GM23338 (cell line): ENCODE data around the gene RFX4. TPM values are rescaled to one million over a fixed set of nuclear protein-coding genes. Genes with fewer than 3 reads are reported as not detected.
"Not testable (repeated sequence)": the region's sequence is repeated elsewhere in the genome, so short reads cannot be mapped to it uniquely, and the experiment has no call there.

Experiments used
- ATAC-seq: fragments of 200-7000 bp; cut with Tn5 transposase; 3 replicates; pipeline ENCODE4 v1.9.1; 2020
- DNase-seq: peaks from one replicate; pipeline ENCODE4 v3.0.0-alpha.2; 2015; ENCODE audit warnings: low spot score
- H2AFZ ChIP-seq: fragments of 200-600 bp; sonication (generic); 2 replicates; pipeline ENCODE4 v1.8.0; 2016; ENCODE audit warnings: antibody characterized with exemption, mild to moderate bottlenecking, moderate library complexity
- H3F3A ChIP-seq: fragments of 200-600 bp; sonication (generic); replicated peaks from 2 replicates; pipeline ENCODE4 v1.8.0; 2017; ENCODE audit warnings: antibody characterized with exemption, mixed run types, low read depth
- H3K27ac ChIP-seq: fragments of 200-600 bp; sonication (generic); 2 replicates; pipeline ENCODE4 v1.6.1; 2016; ENCODE audit warnings: low read depth
- H3K27me3 ChIP-seq: fragments of 200-600 bp; sonication (generic); 2 replicates; pipeline ENCODE4 v1.8.0; 2016; ENCODE audit warnings: mild to moderate bottlenecking, mixed run types, moderate library complexity; ENCODE audit not compliant: insufficient read depth
- H3K36me3 ChIP-seq: fragments of 200-600 bp; sonication (generic); 2 replicates; pipeline ENCODE4 v1.8.0; 2016; ENCODE audit warnings: mild to moderate bottlenecking; ENCODE audit not compliant: insufficient read depth
- H3K4me1 ChIP-seq: fragments of 200-600 bp; sonication (generic); 2 replicates; pipeline ENCODE4 v1.8.0; 2016; ENCODE audit warnings: mild to moderate bottlenecking, moderate library complexity; ENCODE audit not compliant: insufficient read depth
- H3K4me2 ChIP-seq: fragments of 200-600 bp; sonication (generic); 2 replicates; pipeline ENCODE4 v1.7.1; 2017; ENCODE audit warnings: mixed run types
- H3K4me3 ChIP-seq: fragments of 200-600 bp; sonication (generic); 2 replicates; pipeline ENCODE4 v1.6.1; 2016; ENCODE audit warnings: mixed run types
- H3K79me2 ChIP-seq: fragments of 200-600 bp; sonication (generic); replicated peaks from 2 replicates; pipeline ENCODE4 v1.8.0; 2017; ENCODE audit warnings: mild to moderate bottlenecking; ENCODE audit not compliant: insufficient read depth
- H3K9me2 ChIP-seq: fragments of 200-600 bp; sonication (generic); 2 replicates; pipeline ENCODE4 v1.8.0; 2017; ENCODE audit not compliant: insufficient read depth
- H4K20me1 ChIP-seq: fragments of 200-600 bp; sonication (generic); replicated peaks from 2 replicates; pipeline ENCODE4 v1.8.0; 2017; ENCODE audit warnings: mild to moderate bottlenecking; ENCODE audit not compliant: insufficient read depth
- H3K27ac Mint-ChIP-seq: 2 replicates; pipeline ENCODE4 v1.8.0; 2020; ENCODE audit warnings: inconsistent platforms, mild to moderate bottlenecking, moderate library complexity, mixed read lengths
- H3K27me3 Mint-ChIP-seq: 3 replicates; pipeline ENCODE4 v1.8.0; 2022; ENCODE audit warnings: low read depth, mild to moderate bottlenecking, moderate library complexity, mixed read lengths, inconsistent platforms; ENCODE audit not compliant: insufficient read depth, poor library complexity
- H3K36me3 Mint-ChIP-seq: 3 replicates; pipeline ENCODE4 v1.8.0; 2021; ENCODE audit warnings: low read depth, mild to moderate bottlenecking, inconsistent platforms, moderate library complexity, mixed read lengths
- H3K4me1 Mint-ChIP-seq: 3 replicates; pipeline ENCODE4 v1.8.0; 2020; ENCODE audit warnings: mild to moderate bottlenecking, inconsistent platforms, mixed read lengths
- H3K4me3 Mint-ChIP-seq: 3 replicates; pipeline ENCODE4 v1.8.0; 2021; ENCODE audit warnings: moderate library complexity, mild to moderate bottlenecking, inconsistent platforms, mixed read lengths
- H3K9me3 Mint-ChIP-seq: 3 replicates; pipeline ENCODE4 v1.8.0; 2020; ENCODE audit warnings: moderate library complexity, mild to moderate bottlenecking, inconsistent platforms, mixed read lengths
- EZH2phosphoT487 ChIP-seq: fragments of 200-600 bp; sonication (generic); IDR thresholded peaks from one replicate; pipeline ENCODE4 v1.8.1; 2018; ENCODE audit warnings: antibody characterized with exemption; ENCODE audit not compliant: unreplicated experiment
- JUNB ChIP-seq: IDR thresholded peaks from one replicate; pipeline ENCODE4 v1.6.1; 2016; ENCODE audit warnings: antibody characterized with exemption; ENCODE audit not compliant: unreplicated experiment
- NANOG ChIP-seq: IDR thresholded peaks from 2 replicates; pipeline ENCODE4 v1.6.1; 2016; ENCODE audit warnings: antibody characterized with exemption, borderline replicate concordance
- POLR2AphosphoS5 ChIP-seq: IDR thresholded peaks from 2 replicates; pipeline ENCODE4 v1.6.1; 2016; ENCODE audit warnings: antibody characterized with exemption, low read depth
- polyA plus RNA-seq: library from polyadenylated mRNA; unstranded; fragments of >200 nt; fragmentation: Nextera tagmentation; extraction: Ambion mirVana; gene quantifications from 2 replicates; pipeline ENCODE4 v1.2.1, GENCODE V29; 2016
- total RNA-seq: library from RNA; depleted of rRNA; stranded (reverse); fragments of >200 nt; shearing (Covaris generic); gene quantifications from 2 replicates; pipeline ENCODE4 v1.2.3, GENCODE V29; 2014
- TF ChIP-seq, protein P1 (sequence below): fragments of 250-450 bp; sonication (Bioruptor Pico); IDR thresholded peaks from 2 replicates; pipeline ENCODE4 v1.5.0; 2020; ENCODE audit warnings: mild to moderate bottlenecking, moderate library complexity
- TF ChIP-seq, protein P2 (sequence below), 2 experiments: fragments of 200-600 bp in 1 of 2; sonication (generic) in 1 of 2; conservative IDR thresholded peaks; 2 replicates each; pipeline versions ENCODE4 v1.5.1 to v1.6.1; 2016 to 2017; ENCODE audit warnings: antibody characterized with exemption in 2 of 2, low read depth in 2 of 2, mild to moderate bottlenecking in 2 of 2, moderate library complexity in 1 of 2
- TF ChIP-seq, protein P3 (sequence below): IDR thresholded peaks from 2 replicates; pipeline ENCODE4 v1.6.1; 2016; ENCODE audit warnings: antibody characterized with exemption

The RFX4 gene
- total and polyA plus RNA-seq, 2 experiments from 2014 or later, result 0.23 TPM; not detected in 1

GRCh38 chr12:106602076-106602475, 19.3 kb downstream of the RFX4 start (continued):
- TF ChIP-seq, protein P1, sequence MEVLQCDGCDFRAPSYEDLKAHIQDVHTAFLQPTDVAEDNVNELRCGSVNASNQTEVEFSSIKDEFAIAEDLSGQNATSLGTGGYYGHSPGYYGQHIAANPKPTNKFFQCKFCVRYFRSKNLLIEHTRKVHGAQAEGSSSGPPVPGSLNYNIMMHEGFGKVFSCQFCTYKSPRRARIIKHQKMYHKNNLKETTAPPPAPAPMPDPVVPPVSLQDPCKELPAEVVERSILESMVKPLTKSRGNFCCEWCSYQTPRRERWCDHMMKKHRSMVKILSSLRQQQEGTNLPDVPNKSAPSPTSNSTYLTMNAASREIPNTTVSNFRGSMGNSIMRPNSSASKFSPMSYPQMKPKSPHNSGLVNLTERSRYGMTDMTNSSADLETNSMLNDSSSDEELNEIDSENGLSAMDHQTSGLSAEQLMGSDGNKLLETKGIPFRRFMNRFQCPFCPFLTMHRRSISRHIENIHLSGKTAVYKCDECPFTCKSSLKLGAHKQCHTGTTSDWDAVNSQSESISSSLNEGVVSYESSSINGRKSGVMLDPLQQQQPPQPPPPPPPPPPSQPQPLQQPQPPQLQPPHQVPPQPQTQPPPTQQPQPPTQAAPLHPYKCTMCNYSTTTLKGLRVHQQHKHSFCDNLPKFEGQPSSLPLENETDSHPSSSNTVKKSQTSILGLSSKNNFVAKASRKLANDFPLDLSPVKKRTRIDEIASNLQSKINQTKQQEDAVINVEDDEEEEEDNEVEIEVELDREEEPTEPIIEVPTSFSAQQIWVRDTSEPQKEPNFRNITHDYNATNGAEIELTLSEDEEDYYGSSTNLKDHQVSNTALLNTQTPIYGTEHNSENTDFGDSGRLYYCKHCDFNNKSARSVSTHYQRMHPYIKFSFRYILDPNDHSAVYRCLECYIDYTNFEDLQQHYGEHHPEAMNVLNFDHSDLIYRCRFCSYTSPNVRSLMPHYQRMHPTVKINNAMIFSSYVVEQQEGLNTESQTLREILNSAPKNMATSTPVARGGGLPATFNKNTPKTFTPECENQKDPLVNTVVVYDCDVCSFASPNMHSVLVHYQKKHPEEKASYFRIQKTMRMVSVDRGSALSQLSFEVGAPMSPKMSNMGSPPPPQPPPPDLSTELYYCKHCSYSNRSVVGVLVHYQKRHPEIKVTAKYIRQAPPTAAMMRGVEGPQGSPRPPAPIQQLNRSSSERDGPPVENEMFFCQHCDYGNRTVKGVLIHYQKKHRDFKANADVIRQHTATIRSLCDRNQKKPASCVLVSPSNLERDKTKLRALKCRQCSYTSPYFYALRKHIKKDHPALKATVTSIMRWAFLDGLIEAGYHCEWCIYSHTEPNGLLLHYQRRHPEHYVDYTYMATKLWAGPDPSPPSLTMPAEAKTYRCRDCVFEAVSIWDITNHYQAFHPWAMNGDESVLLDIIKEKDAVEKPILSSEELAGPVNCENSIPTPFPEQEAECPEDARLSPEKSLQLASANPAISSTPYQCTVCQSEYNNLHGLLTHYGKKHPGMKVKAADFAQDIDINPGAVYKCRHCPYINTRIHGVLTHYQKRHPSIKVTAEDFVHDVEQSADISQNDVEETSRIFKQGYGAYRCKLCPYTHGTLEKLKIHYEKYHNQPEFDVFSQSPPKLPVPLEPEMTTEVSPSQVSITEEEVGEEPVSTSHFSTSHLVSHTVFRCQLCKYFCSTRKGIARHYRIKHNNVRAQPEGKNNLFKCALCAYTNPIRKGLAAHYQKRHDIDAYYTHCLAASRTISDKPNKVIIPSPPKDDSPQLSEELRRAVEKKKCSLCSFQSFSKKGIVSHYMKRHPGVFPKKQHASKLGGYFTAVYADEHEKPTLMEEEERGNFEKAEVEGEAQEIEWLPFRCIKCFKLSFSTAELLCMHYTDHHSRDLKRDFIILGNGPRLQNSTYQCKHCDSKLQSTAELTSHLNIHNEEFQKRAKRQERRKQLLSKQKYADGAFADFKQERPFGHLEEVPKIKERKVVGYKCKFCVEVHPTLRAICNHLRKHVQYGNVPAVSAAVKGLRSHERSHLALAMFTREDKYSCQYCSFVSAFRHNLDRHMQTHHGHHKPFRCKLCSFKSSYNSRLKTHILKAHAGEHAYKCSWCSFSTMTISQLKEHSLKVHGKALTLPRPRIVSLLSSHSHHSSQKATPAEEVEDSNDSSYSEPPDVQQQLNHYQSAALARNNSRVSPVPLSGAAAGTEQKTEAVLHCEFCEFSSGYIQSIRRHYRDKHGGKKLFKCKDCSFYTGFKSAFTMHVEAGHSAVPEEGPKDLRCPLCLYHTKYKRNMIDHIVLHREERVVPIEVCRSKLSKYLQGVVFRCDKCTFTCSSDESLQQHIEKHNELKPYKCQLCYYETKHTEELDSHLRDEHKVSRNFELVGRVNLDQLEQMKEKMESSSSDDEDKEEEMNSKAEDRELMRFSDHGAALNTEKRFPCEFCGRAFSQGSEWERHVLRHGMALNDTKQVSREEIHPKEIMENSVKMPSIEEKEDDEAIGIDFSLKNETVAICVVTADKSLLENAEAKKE, result no peak
- TF ChIP-seq NANOG (no peak), JUNB (no peak)
- TF ChIP-seq, protein P2, sequence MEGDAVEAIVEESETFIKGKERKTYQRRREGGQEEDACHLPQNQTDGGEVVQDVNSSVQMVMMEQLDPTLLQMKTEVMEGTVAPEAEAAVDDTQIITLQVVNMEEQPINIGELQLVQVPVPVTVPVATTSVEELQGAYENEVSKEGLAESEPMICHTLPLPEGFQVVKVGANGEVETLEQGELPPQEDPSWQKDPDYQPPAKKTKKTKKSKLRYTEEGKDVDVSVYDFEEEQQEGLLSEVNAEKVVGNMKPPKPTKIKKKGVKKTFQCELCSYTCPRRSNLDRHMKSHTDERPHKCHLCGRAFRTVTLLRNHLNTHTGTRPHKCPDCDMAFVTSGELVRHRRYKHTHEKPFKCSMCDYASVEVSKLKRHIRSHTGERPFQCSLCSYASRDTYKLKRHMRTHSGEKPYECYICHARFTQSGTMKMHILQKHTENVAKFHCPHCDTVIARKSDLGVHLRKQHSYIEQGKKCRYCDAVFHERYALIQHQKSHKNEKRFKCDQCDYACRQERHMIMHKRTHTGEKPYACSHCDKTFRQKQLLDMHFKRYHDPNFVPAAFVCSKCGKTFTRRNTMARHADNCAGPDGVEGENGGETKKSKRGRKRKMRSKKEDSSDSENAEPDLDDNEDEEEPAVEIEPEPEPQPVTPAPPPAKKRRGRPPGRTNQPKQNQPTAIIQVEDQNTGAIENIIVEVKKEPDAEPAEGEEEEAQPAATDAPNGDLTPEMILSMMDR (conservative IDR thresholded peaks at IDR 0.05; ENCODE audit: low read depth in 2 of 2), result no peak

GRCh38 chr12:106605254-106605653, 22.4 kb downstream of the RFX4 start:
- DNase-seq (no peak), ATAC-seq (no peak)
- Histone ChIP-seq H3K27me3 (no peaks in the 10 kb centered on the region), H3K4me3 (no peak overlapping the region), H3K79me2 (no peaks in the 10 kb centered on the region), H3K4me2 (no peak overlapping the region), H2AFZ (no peak overlapping the region), H3K9me2 (no peaks in the 10 kb centered on the region), H3K4me1 (peaks cover 11% of the 10 kb centered on the region), H4K20me1 (no peaks in the 10 kb centered on the region), H3F3A (no peaks in the 10 kb centered on the region), H3K36me3 (0 out of 2 replicates have a peak, but pooled peaks cover 2% of the 10 kb centered on the region), H3K27ac (no peak overlapping the region)
- no peak overlapping the region for H3K27ac Mint-ChIP-seq
- H3K9me3 Mint-ChIP-seq, result peaks cover 8% of the 10 kb centered on the region
- H3K4me3 Mint-ChIP-seq, result no peak overlapping the region
- H3K27me3 Mint-ChIP-seq, result no peaks in the 10 kb centered on the region
- peaks cover under 1% of the 10 kb centered on the region; the same call in 1 of the 3 replicates for H3K36me3 Mint-ChIP-seq
- TF ChIP-seq, protein P3, sequence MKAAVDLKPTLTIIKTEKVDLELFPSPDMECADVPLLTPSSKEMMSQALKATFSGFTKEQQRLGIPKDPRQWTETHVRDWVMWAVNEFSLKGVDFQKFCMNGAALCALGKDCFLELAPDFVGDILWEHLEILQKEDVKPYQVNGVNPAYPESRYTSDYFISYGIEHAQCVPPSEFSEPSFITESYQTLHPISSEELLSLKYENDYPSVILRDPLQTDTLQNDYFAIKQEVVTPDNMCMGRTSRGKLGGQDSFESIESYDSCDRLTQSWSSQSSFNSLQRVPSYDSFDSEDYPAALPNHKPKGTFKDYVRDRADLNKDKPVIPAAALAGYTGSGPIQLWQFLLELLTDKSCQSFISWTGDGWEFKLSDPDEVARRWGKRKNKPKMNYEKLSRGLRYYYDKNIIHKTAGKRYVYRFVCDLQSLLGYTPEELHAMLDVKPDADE, result no peak
- TF ChIP-seq EZH2phosphoT487 (no peak), POLR2AphosphoS5 (no peak)
- peaks cover 13% of the 10 kb centered on the region for H3K4me1 Mint-ChIP-seq

GRCh38 chr12:106620588-106620987, 37.8 kb downstream of the RFX4 start:
- not testable (repeated sequence) for H3K4me3 ChIP-seq, DNase-seq, H4K20me1 ChIP-seq, H3K27ac Mint-ChIP-seq, H3F3A ChIP-seq, H3K9me2 ChIP-seq, H3K4me2 ChIP-seq, H2AFZ ChIP-seq, H3K27me3 Mint-ChIP-seq, H3K4me1 Mint-ChIP-seq, ATAC-seq, H3K79me2 ChIP-seq, H3K27me3 ChIP-seq, H3K4me1 ChIP-seq, H3K4me3 Mint-ChIP-seq, H3K36me3 ChIP-seq, H3K27ac ChIP-seq
- Mint-ChIP-seq H3K36me3 (peaks cover 18% of the 10 kb centered on the region; the same call in 2 of the 3 replicates), H3K9me3 (peaks cover 28% of the 10 kb centered on the region)
